Smooth muscle cell (in vitro differentiated cells): ENCODE measurements around the gene RFLNA. TPM values are rescaled to one million over a fixed set of nuclear protein-coding genes. Genes with fewer than 3 reads are reported as not detected.

Experiments used
- DNase-seq: peaks from one replicate; lab custom pipeline; 2025; ENCODE audit not compliant: unreplicated experiment; lab: John Stamatoyannopoulos, UW
- H2AFZ ChIP-seq: fragments of 200-600 bp; sonication (generic); 2 replicates; pipeline ENCODE4 v1.6.0; 2016; ENCODE audit warnings: antibody characterized with exemption, low read depth, mild to moderate bottlenecking
- H3F3A ChIP-seq: fragments of 200-600 bp; sonication (generic); 2 replicates; pipeline ENCODE4 v1.6.0; 2017; ENCODE audit warnings: antibody characterized with exemption, low read depth
- H3K27ac ChIP-seq: fragments of 200-600 bp; sonication (generic); 2 replicates; pipeline ENCODE4 v1.5.1; 2016; ENCODE audit warnings: low read depth, mild to moderate bottlenecking
- H3K27me3 ChIP-seq: fragments of 200-600 bp; sonication (generic); 2 replicates; pipeline ENCODE4 v1.6.1; 2016; ENCODE audit warnings: low read depth, mild to moderate bottlenecking
- H3K36me3 ChIP-seq: fragments of 200-600 bp; sonication (generic); 2 replicates; pipeline ENCODE4 v1.5.1; 2016; ENCODE audit warnings: low read depth
- H3K4me1 ChIP-seq: fragments of 200-600 bp; sonication (generic); 2 replicates; pipeline ENCODE4 v1.5.1; 2016; ENCODE audit warnings: low read depth
- H3K4me2 ChIP-seq: fragments of 200-600 bp; sonication (generic); 2 replicates; pipeline ENCODE4 v1.6.0; 2016; ENCODE audit warnings: mild to moderate bottlenecking
- H3K4me3 ChIP-seq: fragments of 200-600 bp; sonication (generic); 2 replicates; pipeline ENCODE4 v1.5.1; 2016; ENCODE audit warnings: mild to moderate bottlenecking
- H3K79me2 ChIP-seq: fragments of 200-600 bp; sonication (generic); 2 replicates; pipeline ENCODE4 v1.6.0; 2016; ENCODE audit warnings: low read depth, mild to moderate bottlenecking
- H3K9ac ChIP-seq: fragments of 200-600 bp; sonication (generic); 2 replicates; pipeline ENCODE4 v1.6.0; 2016; ENCODE audit warnings: low read depth
- H3K9me3 ChIP-seq: fragments of 200-600 bp; sonication (generic); replicated peaks from 2 replicates; pipeline ENCODE4 v1.5.1; 2016; ENCODE audit warnings: low read depth
- H4K20me1 ChIP-seq: fragments of 200-600 bp; sonication (generic); 2 replicates; pipeline ENCODE4 v1.6.0; 2016; ENCODE audit warnings: low read depth
- CTCF ChIP-seq: fragments of 200-600 bp; sonication (generic); IDR thresholded peaks from 2 replicates; pipeline ENCODE4 v1.5.1; 2017; ENCODE audit warnings: borderline replicate concordance, mild to moderate bottlenecking, antibody characterized with exemption; ENCODE audit not compliant: insufficient read depth, poor library complexity, severe bottlenecking
- WGBS: methylation state at CpG from one replicate; pipeline ENCODE4 v1.1.7; 2016; ENCODE audit warnings: low lambda C conversion rate; 5-methylcytosine and 5-hydroxymethylcytosine counted together
- polyA plus RNA-seq: library from polyadenylated mRNA; unstranded; fragments of >200 nt; fragmentation: Nextera tagmentation; extraction: Ambion mirVana; gene quantifications from 2 replicates; pipeline ENCODE4 v1.2.1, GENCODE V29; 2016
- total RNA-seq: library from RNA; depleted of rRNA; stranded (reverse); fragments of >200 nt; gene quantifications from 2 replicates; pipeline ENCODE4 v1.2.3, GENCODE V29; 2014

RFLNA gene
- total and polyA plus RNA-seq, 2 experiments from 2014 or later: 30.2 to 51.5 TPM

GRCh38 chr12:124251186-124251585 is 43.7 kb upstream of the RFLNA start:
- 94% methylated on average over 7 of the region's 7 CpGs for WGBS
- H3K4me3 ChIP-seq: no peak overlapping the region
- H3K27me3 ChIP-seq: no peaks in the 10 kb centered on the region

GRCh38 chr12:124252964-124253363 is 41.9 kb upstream of the RFLNA start:
- no peak overlapping the region for H2AFZ ChIP-seq
- no peak overlapping the region for H3K9ac ChIP-seq
- H3K4me3 ChIP-seq: no peak overlapping the region
- no peaks in the 10 kb centered on the region for H3K27me3 ChIP-seq
- no peaks in the 10 kb centered on the region for H3K9me3 ChIP-seq
- H3K79me2 ChIP-seq: no peaks in the 10 kb centered on the region
- H3K36me3 ChIP-seq: no peaks in the 10 kb centered on the region
- H3K4me2 ChIP-seq: no peak overlapping the region
- H3F3A ChIP-seq: no peaks in the 10 kb centered on the region
- no peak for TF ChIP-seq CTCF
- H4K20me1 ChIP-seq: no peaks in the 10 kb centered on the region
- DNase-seq: no peak
- no peaks in the 10 kb centered on the region for H3K4me1 ChIP-seq
- no peak overlapping the region for H3K27ac ChIP-seq
- WGBS: 94% methylated on average over 6 of the region's 6 CpGs

More at GRCh38 chr12:124251186-124251585, 43.7 kb upstream of the RFLNA start:
- Histone ChIP-seq H3F3A (no peaks in the 10 kb centered on the region), H3K9ac (no peak overlapping the region), H2AFZ (no peak overlapping the region), H3K4me1 (no peaks in the 10 kb centered on the region), H3K4me2 (no peak overlapping the region), H3K36me3 (no peaks in the 10 kb centered on the region), H3K79me2 (no peaks in the 10 kb centered on the region), H3K9me3 (no peaks in the 10 kb centered on the region), H3K27ac (no peak overlapping the region), H4K20me1 (no peaks in the 10 kb centered on the region)
- TF ChIP-seq CTCF: no peak
- DNase-seq: no peak

GRCh38 chr12:124254126-124254525 is 40.8 kb upstream of the RFLNA start:
- Histone ChIP-seq H2AFZ (no peak overlapping the region), H3K27ac (no peak overlapping the region), H3K79me2 (no peaks in the 10 kb centered on the region), H3K4me2 (no peak overlapping the region), H4K20me1 (no peaks in the 10 kb centered on the region), H3K4me1 (no peaks in the 10 kb centered on the region), H3K9me3 (no peaks in the 10 kb centered on the region), H3F3A (no peaks in the 10 kb centered on the region), H3K9ac (no peak overlapping the region), H3K27me3 (no peaks in the 10 kb centered on the region), H3K36me3 (no peaks in the 10 kb centered on the region), H3K4me3 (no peak overlapping the region)
- no peak for TF ChIP-seq CTCF
- WGBS: 95% methylated on average over 10 of the region's 10 CpGs
- no peak for DNase-seq

- Histone ChIP-seq H3K4me3 (no peak overlapping the region), H3K9me3 (no peaks in the 10 kb centered on the region), H3K27me3 (no peaks in the 10 kb centered on the region), H3F3A (no peaks in the 10 kb centered on the region), H3K9ac (no peak overlapping the region), H3K27ac (no peak overlapping the region), H2AFZ (peak overlapping the region; percentile 22), H3K36me3 (no peaks in the 10 kb centered on the region), H3K79me2 (no peaks in the 10 kb centered on the region), H3K4me2 (peak overlapping the region; percentile 54), H4K20me1 (no peaks in the 10 kb centered on the region), H3K4me1 (no peaks in the 10 kb centered on the region)
- TF ChIP-seq CTCF: no peak
- no peak for DNase-seq
- 35% methylated on average over 23 of the region's 23 CpGs for WGBS
Observed at GRCh38 chr12:124259154-124260066, 35.5 kb upstream of the RFLNA start.
